GM08714 (cell line): ENCODE measurements around the gene PDIA6.

Experiments
- H3K4me3 ChIP-seq: fragments of 200-500 bp; sonication (Bioruptor generic); 2 replicates; pipeline ENCODE4 v1.5.1; 2014; ENCODE audit warnings: mild to moderate bottlenecking, low read length, inconsistent platforms
- ZNF274 ChIP-seq: IDR thresholded peaks from 2 replicates; pipeline ENCODE4 v1.6.1; 2012; ENCODE audit warnings: mild to moderate bottlenecking, low read depth, low read length

PDIA6 gene

GRCh38 chr2:10775021-10775780 lies 37.4 kb downstream of the PDIA6 start:
- H3K4me3 ChIP-seq: no peak overlapping the region
- TF ChIP-seq ZNF274: no peak

- no peak for TF ChIP-seq ZNF274
- no peak overlapping the region for H3K4me3 ChIP-seq
Observed at GRCh38 chr2:10774394-10774793, 38.2 kb downstream of the PDIA6 start.

DNA sequence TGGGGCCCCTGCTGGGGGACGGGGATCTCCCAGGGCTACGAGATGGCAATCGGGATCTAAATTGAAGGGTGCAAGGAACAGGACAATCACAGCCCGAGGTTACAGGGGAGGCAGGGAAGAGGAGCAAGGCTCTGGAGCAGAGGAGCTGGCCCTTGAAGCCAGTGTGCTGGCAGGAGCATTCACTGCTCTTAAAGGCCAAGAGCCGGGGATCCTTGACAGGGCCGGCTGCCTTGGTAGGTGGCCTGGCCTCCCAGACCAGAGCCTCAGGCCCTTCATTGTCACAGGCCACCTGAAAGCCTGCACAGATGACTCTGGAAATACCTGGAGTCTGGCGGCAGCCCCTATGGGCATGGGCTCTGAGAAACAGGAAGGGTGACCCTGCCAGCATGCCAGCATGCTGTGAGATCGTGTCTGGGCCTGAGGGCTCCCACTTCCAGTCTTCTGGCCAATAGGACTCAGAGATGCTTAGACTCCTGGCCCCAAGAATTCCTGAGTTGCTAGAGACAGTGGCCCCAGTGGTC lies 38.7 kb downstream of the PDIA6 start:
- TF ChIP-seq ZNF274: no peak
- no peak overlapping the region for H3K4me3 ChIP-seq

DNA sequence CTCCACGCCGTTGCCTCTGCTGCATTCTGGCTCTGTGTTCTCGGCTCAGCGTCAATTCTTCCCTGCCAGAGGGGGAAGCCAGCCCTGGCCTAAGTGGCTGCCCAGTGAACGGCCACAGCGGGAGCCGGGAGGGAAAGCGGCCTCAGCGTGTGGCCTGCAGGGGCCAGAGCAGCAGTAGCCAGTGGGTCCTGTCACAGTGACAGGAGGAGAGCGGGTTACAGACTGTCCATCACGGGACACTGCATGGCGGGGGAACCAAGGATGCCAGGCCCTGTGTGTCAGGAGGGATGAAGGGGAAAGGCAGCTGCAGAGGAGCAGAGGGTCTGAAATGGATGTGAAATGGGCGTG lies 39.7 kb downstream of the PDIA6 start:
- H3K4me3 ChIP-seq: no peak overlapping the region
- no peak for TF ChIP-seq ZNF274

- no peak for TF ChIP-seq ZNF274
- H3K4me3 ChIP-seq: no peak overlapping the region
Observed at GRCh38 chr2:10772201-10772867, 40.3 kb downstream of the PDIA6 start.

DNA sequence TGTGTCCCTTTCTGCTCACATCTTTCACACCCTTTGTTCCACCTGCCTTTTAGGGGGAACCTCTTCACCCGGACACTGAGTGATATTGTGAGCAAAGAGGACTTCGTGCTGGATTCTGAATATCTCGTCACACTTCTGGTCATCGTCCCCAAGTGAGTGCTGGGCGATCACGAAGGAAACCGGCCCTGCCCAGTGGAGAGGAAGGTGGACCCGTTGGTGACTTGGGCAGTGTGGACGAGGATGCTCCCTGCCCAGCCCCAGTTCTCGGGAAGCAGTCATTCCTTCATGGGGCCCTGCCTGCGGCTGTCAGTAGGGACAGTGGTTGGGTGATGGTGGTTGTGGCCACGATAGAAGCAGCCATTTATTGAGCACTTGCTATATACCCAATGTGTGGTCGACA lies 40.8 kb downstream of the PDIA6 start:
- TF ChIP-seq ZNF274: no peak
- H3K4me3 ChIP-seq: no peak overlapping the region

- H3K4me3 ChIP-seq: no peak overlapping the region
- TF ChIP-seq ZNF274: no peak
Observed at GRCh38 chr2:10770956-10771750, 41.4 kb downstream of the PDIA6 start.

GRCh38 chr2:10768063-10768507 lies 44.5 kb downstream of the PDIA6 start:
- no peak for TF ChIP-seq ZNF274
- H3K4me3 ChIP-seq: no peak overlapping the region

DNA sequence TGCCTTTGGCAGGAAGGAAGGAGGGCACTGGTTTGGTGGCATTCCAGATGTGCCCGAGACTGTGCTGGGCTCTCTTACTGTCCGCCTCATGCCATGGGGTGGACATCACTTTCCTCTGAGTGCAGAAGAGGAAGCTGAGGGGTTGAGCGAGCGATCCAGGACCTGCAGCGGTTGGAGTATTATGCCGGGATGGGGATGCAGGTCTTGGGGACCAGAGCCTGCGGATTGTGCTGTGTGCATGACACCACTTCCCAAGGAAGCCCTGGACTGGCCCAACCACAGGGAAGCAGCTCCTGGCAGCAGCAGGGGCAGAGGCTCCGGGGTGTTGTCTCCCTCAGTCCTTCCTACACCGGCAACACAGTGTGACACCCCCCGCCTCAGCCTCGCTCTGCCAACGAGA lies 46.7 kb downstream of the PDIA6 start:
- no peak for TF ChIP-seq ZNF274
- H3K4me3 ChIP-seq: no peak overlapping the region

DNA sequence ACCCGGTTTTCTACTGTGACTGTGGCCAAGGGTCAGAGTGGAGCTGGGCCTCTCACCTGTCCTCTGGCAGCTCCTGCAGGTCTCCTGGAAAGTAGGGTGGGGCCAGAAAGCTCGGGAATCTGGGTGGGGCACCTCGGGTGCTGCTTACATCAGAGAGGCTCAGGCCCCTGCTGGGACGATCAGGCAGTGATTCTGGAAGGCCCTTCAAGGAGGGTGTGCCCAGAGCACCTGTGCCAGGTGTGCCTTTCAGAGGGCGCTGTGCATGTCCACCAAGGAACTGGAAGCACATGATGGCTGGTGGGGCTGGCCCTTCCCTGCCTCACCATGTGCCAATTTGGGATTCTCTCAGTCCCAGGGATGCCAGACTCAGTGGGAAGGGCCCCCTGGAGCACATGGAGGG lies 47.1 kb downstream of the PDIA6 start:
- TF ChIP-seq ZNF274: no peak

DNA sequence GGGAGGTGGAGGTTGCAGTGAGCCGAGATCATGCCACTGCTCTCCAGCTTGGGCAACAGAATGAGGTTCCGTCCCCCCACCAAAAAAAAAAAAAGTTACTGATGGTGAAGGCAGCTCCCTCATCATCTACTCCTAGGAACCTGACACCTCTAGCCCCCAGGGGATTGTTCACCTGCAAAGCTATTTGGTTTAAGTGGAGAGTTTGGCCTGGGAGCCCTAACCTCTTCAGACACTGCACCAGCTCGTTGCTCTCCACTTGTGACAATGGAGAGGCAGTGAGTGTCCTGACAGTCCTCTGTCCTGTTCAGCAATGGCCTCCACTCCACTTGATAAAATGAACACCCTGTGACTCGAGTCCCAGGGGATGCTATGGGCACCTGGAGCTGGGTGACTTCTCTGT lies 47.7 kb downstream of the PDIA6 start:
- no peak for TF ChIP-seq ZNF274
- no peak overlapping the region for H3K4me3 ChIP-seq

More for the DNA sequence above, 47.1 kb downstream of the PDIA6 start:
- no peak overlapping the region for H3K4me3 ChIP-seq

- H3K4me3 ChIP-seq: no peak overlapping the region
- TF ChIP-seq ZNF274: no peak
Observed at GRCh38 chr2:10764096-10764785, 48.3 kb downstream of the PDIA6 start.

DNA sequence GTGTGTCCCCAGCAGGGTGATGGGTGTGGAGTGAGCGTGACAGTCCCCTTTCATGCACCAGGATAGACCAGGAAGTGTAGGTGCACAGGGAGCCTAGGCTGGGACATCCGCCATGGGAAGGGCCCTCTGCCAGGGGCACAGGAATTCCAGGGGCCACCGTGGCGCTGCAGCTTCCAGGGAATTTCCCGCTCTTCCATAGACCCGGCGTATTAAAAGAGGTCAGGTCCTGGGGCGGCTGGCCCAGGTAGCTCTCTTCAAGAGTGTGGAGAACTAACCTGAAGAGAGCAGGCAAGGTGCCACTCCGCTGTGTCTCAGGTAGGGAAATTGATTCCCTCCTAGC lies 49.2 kb downstream of the PDIA6 start:
- TF ChIP-seq ZNF274: no peak
- no peak overlapping the region for H3K4me3 ChIP-seq
